C1 segment of cervical spinal cord (tissue), 14 donors: Measurements from ENCODE around the gene HIVEP3.

Experiments used
- DNase-seq, 14 donors: peaks; one replicate each; lab custom pipeline; 2025; lab: John Stamatoyannopoulos, UW

Gene HIVEP3

DNA sequence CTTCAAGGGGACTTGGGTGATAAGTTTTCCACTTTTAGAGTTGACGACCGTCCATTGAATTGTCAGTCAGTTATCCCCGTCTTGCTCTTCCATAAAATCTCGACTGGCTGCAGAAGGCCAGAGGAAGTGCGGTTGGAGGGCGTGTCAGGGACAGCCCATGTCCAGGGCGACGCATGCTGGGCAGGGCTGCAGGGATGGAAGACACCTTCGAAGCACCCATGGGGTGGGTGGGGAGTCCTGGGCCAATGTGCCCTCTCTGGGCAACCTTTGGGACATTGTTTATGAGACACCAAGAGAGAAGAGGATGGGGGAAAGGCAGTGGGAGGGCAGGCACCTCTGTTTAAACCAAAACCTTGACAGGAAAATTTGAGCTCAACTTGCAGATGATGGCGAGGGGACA is 395.7 kb downstream of the HIVEP3 start:
- DNase-seq: no peak

DNA sequence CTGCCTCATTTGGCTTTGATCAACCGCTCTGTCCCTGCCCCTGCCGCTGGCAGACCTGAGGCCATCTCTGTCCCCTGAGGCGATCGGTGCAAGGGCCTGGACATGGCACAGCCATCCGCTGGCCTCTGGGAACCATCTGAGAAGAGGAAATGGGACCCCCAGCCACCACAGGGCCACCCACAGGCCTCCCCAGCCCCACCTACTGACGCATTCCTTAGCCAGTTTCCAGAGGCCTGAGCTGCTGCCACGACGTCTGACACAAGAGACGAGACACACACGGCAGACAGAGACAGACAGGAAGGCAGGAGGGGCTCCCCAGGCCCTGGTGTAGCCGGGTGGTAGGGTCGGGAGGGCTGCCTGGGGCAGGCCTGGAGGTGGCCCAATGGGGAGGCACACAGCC is 397.0 kb downstream of the HIVEP3 start:
- DNase-seq: no peak

DNA sequence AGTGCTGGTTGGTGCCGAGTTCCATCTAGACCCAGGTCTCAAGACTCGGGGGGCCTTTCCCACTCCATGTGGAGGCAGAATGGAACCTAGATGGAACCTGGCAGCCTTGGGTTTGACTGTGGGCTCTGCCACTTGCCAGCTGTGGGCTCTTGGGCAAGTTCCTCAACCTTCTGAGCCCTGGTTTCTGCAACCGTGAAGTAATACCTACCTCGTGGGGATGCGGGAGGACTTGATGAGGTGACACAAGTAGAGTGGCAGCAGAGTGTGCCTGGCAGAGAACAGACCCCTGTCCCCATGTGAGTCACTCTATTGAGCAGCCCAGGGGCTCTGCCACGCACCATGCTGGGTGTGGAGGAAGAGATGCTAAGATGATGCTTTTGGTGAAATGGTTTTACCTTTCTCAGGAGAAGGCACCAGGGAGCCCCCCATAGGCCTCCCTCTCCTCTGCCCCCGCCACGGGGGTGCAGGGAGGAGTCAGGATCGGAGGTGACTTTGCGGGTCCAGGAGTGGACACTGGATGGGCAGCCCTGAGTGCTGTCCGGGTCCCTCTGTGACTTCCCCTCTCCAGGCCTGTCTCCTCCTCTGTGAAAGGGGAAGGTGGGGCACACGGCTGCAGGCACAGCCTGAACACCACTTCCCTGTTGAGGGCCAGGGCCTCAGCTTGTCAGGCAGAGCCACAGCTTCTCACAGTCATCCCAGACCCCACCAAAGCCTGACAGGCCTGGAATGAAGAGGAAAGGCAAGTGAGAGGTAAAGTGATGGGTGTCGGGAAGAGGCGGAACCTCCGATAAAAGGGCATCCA is 397.6 kb downstream of the HIVEP3 start:
- DNase-seq: no peak

DNA sequence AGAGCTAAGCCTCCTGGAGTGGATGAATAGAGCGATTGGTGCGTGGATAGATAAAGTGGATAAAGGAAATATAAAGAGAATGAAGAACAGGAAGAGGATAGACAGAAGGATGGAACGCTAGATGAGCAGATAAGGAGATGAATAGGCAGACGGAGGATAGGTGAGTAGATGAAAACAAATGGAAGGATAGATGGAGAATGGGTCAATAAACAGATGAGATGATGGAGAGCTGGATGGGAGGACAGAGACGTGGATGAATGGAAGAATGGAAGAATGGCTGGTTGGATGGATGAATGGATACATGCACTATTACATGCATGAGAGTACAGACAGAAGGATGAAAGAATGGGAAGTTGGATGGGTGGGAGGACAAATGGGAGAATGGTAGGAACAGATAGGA is 399.1 kb downstream of the HIVEP3 start:
- no peak for DNase-seq

DNA sequence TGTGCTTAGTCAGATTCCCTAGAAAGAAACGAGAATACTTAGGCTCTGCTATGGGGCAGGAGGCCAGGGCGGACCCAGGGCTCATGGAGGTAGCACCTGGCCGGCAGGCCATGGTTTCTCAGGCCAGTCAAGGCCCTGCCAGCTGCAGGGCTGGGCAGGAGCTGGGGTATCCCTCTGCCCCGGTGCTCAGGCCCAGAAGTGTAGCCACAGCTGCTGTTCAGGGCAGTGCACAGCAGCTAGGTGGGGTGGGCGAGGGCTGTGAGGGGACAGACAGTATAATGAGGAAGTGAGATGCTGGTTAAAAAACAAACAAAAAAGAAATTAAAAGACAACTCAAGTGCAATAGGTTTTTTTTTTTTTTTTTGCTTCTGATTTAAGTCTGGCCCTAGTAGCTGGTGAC is 400.3 kb downstream of the HIVEP3 start:
- no peak for DNase-seq

DNA sequence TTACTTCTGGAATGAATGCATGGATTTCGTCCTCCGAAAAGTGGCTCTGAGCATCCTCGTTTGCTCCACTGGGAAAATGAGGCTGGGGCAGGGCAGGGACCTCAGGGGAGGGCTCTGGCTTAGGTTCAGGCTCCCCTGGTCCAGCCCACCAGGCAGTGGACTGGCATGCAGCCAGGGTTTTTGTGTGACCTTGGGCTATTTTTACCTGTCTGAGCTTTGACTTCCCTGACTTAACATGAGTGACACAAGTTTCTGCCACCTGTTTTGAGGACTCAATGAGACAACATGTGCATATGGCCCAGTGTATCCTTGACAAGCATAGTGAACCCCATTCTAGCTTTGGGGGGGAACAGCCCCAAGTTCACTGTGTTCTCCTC is 401.7 kb downstream of the HIVEP3 start:
- DNase-seq: no peak

DNA sequence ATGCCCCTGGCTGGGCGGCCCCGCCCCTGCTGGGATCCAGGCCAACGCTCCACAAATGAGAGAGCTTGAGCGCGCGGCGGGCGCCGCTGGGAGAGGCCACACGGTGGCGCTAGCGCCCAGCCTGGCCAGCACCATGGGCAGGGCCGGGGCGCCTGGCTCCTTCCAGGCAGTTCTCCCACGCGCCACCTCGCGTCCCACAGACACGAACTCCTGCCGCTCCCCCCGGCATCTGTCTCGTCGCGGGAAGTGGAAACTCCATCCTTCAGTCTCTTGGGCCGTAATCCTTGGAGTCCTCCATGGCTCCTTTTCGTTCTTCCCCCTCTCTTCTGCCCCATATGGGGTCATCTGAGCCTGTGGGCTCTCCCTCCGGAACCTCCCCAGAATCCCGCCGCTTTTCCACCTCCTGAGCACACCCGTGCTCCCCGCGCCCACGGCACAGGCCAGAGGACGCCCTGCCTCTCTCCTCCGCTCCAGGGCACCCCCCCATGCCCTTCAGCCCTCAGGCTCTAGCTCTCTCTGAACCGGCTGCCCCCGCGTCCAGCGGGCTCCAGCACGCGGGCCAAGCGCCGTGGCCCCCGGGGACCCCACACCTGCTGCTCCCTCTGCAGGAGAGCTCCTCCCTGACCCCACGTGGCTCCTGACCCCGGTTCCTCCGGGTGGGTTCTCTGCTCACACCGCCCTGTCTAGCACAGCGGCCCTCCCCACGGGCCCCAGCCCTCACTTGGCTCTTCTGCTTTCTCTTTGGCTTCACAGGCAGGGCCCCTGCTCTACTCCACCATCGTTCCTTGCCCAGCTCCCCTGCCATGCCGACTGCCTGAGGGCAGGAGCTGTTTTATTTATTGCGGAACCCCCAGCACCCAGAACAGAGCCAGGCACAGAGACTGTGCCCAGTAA is 402.3 kb downstream of the HIVEP3 start:
- DNase-seq: peak in 13 of 14 donors; percentile 39 to 92 (median 81)

DNA sequence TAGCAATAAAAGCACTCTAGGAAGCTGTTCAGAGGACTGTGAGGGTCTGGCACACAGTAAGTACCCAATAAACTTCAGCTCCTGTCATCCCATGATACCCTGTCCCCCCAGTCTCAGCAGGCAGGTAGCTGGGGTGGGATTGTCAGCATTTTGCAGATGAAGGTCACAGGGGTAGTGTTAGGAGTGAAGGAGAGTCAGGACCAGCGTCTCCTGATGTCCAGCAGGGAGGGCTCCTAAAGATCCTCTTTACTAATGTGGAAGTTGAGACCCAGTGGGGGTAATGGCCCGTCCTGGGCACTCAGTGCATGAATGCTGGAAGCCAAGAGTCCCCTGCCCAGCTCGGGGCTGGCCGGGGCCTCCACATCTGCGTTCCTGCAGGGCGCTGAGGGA is 402.9 kb downstream of the HIVEP3 start:
- peak in 1 of 14 donors; percentile 69 for DNase-seq

DNA sequence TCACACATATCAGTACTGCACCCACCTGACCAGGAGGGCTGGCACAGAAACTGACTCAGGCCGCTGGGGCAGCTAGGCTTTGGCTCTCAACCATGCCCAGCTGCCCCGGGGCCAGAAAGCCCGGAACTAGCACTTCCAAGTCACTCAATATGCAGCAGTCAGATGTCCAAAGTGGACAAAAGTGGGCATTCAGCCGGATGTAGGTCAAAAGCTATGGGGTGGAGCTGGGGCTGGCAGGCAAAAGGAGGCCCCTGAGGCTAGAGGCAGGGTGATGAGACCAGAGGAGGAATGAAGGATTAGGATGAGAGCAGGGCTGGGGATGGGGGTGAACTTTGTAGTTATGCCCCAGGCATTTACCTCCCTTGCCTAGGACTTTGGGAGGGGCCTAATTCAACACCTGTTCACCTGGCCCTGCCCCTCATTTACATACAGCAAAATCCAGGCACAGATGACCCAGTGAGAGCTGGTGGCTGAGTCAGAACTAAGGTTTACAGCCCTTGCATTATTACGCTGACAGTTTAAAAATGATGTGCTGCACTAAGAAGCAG is 403.5 kb downstream of the HIVEP3 start:
- peak in 12 of 14 donors; percentile 40 to 91 (median 75) for DNase-seq

DNA sequence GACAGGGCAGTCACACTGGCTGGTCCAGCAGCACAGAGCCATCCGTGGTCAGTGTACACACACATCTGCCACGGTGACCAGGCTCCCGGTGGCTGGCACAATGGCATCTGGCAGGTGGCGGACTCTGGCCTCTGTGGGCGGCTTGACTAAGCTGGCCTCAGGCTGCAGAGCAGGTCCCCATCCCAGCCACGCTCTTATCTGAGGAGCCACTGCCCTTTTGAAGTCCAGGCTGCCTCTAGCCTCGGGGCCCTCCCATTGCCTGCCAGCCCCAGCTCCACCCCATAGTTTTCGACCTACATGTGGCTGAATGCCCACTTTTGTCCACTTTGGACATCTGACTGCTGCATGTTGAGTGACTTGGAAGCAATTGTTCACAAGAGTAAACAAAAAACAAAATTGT is 404.3 kb downstream of the HIVEP3 start:
- DNase-seq: peak in 1 of 14 donors; percentile 14

DNA sequence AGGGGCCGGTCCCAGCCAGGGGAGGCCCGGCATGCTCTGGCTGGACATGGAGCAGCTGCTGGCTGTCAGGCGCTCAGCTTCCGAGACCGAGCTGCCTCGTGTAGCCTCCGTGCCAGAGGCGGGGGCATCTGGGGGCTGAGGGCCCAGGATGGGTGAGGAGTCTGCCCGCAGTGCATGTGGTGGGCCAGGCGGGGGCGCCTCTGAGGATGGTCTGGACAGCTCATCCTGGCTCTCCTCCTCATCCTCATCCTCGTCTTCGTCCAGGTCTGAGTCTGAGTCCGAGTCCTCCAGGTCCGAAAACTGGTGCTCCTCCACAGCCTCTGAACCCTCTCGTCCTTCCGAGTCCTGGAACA is 405.4 kb downstream of the HIVEP3 start:
- DNase-seq: no peak

DNA sequence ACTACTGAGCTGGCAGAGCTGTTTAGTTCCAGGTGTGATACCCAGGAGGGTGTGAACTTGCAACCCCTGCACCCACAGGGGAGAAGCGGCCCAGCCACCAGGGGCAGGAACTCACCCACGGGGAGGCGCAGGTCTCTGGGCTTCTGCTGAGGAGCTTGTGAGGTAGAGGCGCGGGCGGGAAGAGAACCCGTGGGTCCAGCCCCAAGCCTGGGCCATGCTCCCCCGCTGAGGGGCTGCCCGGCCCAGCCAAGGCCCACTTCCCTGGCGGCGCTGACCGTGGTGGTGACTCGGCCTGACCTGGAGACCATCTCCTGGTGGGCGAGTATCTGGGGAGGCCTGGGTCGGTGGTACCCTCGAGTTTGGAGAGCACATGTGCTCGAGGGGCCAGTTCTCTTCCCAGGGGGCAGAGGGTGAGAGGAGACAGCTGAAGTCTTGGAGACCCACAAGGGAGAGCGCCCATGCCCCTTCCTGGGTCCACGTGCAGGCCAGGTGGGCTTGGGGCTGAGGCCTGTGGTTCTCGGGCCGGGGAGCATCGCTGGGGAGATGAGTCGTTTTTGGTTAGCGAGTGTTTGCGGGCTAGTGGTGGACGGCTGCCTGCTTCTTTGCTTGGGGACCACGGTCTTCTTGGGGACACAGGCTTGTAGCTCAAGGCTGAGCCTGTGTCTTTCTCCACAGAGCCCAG is 405.9 kb downstream of the HIVEP3 start:
- no peak for DNase-seq

DNA sequence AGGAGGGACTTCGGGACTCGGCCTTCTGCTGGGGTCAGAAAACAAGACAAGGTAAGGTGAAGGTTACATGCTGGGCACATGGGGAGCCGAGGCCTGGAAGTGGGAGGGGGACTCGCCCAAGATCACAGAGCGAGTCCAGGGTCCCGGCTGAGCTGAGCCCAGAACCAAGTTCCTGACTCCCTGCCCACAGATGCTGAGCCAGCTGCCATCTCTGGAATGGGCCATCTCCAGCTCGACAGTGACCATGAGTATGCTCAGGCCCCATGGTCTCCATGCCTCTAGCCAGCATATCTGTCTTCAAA is 407.5 kb downstream of the HIVEP3 start:
- DNase-seq: no peak

DNA sequence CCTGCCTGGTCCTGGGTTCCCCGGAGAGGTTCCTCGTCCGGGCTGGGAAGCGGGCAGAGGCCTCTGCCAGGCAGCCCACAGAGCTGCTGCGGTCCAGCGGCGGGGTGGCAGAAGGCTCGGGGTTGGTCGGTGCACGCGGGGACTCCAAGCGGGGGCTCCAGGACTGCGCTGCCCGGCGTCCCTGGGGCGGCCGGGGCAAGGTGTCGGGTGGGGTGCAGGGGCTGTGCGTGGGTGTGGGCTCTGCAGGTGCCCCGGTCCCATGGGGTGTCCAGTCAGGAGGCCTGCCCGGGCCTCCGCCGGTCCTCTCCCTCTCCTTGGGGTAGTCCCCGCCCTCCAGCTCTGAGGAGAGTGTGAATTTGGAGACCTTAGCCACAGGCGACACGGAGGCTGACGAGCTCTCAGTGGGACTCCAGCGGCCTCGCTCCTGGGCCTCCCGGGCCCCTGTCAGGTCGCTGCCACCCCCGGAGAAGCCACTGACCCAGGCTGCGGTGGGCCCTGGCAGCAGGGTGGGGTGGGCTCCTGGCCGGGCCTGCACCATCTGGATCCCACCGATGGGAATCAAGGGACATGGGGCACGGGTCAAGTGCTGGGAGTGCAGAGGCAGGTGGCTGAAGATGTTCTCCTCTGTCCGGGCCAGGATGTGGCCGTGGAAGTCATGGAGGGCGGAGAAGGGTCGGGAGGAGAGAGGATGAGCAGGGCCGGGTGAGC is 408.0 kb downstream of the HIVEP3 start:
- no peak for DNase-seq

DNA sequence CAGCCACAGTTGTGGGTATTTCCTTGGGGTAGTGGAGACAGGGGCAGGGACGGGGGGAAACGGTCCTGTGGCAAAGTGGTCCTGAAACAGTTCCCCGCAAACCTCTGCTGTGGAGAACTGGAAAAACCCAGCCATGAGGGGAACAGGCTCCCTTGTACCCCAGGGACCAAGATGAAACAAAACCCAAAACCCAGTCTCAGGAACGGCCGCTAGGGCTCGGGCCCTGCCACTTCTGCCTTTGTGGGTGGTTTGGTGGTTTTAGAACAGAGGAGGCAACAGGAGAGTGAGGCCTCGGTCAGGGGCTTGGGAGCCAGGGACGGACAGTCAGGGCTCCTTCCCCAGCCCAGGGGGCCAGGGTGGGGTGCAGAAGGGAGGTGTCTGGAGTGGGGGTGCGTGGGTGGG is 409.5 kb downstream of the HIVEP3 start:
- no peak for DNase-seq

DNA sequence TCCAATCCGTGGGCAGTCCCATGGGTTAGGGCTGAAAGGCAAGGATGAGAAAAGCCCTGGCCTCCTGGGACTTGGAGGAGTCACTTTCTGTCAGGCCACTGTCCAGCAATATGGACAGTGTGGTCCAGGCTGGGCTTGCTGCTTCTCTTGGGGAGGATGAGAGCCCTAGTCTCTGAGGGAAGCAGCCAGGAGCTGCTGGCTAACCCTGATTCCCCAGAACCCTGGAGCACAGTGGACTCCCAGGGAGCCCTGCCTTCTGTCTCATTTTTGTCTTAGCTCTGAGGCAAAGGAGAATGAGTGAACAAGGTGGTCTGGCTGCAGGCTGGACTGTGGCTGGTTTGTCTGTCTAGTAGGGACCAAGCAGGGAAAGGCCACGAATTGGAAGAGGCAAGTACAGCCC is 410.4 kb downstream of the HIVEP3 start:
- DNase-seq: no peak

DNA sequence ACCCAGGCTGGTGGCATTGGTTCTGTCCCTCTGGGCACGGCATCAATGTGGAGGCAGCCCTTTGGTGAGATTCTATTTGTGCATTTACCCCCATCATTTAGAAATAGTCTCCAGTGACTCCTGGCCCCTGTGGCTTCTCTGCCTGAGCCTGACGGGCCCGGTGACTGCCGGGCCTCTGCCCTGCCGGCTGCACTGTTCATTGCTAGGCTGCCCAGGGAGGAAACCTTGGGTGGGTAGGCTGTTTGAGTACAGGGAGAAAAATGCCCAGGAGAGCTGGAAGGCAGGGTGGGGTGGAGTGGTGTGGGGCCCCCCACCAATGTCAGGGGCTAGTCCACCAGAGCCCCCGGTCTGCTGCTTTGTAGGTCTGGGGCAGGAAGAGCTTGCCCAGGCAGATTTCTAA is 410.9 kb downstream of the HIVEP3 start:
- DNase-seq: no peak

DNA sequence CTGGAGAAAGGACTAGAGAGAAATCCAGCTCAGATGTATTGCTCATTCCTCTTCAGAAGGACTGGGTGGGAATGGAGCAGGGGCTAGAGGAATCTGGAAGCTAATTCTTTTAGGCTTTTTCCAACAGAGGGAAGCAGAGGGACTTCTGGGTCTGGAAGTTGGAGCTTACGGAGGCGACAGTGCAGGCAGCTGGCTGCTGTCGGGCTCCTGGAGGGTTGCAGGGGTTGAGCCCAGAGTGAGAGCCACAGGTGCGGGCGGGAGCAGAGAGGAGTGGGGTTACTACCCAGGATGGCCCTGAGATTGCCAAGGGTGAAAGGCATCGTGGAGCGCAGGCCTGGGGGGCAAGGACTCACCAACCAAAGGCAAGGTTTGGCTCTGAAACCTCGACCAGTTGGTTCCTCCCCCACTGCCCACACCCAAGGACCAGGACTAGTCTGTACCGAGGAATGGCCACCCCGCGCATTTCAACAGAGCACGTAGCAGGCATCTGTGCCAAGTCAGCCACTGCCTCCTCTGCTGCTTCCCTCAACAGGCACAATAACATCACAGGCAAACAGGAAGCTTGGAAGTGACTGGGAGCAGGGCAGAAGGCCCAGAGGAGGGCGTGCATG is 411.5 kb downstream of the HIVEP3 start:
- no peak for DNase-seq

DNA sequence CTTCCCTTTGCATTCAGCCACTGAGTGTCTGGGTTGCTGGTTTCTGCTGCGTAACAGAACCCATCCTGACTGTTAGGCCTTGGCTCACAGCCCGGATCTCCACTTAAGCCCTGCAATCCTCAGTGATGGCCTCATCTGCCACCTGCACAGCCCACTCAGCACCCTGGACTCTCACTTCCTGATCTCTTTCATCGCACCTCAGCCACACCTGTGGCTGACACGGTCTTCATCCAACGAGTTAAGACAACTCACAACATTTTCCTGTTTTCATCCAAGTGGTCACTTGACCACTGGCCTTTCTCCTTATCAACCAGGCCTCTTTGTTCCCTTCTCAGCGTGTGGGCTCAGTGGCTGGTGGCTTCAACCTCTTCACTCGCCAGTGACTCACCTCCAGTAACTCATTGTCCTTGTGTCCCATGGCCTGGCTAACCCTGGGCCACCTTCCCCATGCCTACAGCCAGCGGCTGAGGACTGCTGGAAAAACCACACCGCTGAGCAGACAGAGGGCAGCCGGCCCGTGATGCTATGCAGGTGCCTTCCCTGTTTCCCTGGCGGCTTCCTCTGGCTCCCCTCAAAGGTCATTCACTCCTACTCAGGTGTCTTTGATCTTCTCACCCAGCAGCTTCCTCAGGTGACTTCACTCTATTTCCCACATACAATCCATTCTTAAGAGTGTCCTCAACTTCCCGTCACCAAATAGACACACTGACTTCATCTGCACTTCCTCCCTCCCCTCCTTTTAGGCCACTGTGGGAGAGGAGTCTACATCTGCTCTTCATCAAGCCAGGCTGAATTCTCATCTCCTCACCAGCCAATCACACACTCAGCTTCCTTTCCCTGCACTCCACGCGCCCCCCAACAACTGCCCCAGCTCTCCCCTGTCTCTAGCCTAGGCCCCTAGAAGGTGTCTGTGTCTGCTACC is 414.3 kb downstream of the HIVEP3 start:
- no peak for DNase-seq

DNA sequence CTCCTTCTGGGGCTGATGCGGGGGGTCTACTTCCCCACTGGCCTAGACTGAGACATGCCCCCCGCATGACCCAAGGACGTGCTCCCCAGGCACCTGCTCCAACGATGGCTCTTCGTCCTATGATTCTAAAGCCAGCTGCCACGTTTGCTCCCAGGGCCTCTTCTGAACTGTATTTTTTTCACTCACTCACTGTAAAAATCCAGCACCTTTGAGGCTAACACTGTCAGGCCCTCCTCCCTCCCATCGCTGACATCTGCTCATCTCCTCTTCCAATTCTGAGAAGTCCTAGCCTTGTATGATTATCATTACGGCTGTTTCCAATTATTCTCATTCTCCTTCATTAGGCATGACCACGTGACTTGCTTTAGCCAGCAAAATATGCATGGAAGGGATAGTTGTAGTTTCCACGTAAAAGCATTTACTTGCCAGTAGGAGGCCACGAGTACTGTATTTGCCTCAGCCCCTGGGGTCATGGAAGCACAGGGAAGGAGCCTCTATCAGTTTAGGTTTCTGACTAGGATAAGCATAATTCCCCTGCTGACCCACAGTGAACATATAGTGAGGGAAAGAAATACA is 415.1 kb downstream of the HIVEP3 start:
- DNase-seq: no peak
